ENCODE results near the gene SLC39A10. TPM values are rescaled to one million over a fixed set of nuclear protein-coding genes. Genes with fewer than 3 reads are reported as not detected.

The SLC39A10 gene
- total RNA-seq, 6 donors from 2014 or later = 4.3 to 29.0 (median 13.9) TPM

GRCh38 chr2:195677290-195677689 lies 20.3 kb downstream of the SLC39A10 start:
- ATAC-seq (ENCODE audit: low FRiP score in 2 of 2) = no peak
- no peak for DNase-seq
- Histone ChIP-seq H3K4me1 (no peaks in the 10 kb centered on the region), H3K4me3 (no peak overlapping the region), H3K36me3 (peaks cover 0 to 9% (median 0%) of the 10 kb centered on the region in 4 donors), H3K27me3 (no peaks in the 10 kb centered on the region), H3K27ac (no peak overlapping the region), H3K9me3 (no peaks in the 10 kb centered on the region)
- TF ChIP-seq EP300 (IDR thresholded peaks at IDR 0.05) = no peak
- TF ChIP-seq, protein P1, sequence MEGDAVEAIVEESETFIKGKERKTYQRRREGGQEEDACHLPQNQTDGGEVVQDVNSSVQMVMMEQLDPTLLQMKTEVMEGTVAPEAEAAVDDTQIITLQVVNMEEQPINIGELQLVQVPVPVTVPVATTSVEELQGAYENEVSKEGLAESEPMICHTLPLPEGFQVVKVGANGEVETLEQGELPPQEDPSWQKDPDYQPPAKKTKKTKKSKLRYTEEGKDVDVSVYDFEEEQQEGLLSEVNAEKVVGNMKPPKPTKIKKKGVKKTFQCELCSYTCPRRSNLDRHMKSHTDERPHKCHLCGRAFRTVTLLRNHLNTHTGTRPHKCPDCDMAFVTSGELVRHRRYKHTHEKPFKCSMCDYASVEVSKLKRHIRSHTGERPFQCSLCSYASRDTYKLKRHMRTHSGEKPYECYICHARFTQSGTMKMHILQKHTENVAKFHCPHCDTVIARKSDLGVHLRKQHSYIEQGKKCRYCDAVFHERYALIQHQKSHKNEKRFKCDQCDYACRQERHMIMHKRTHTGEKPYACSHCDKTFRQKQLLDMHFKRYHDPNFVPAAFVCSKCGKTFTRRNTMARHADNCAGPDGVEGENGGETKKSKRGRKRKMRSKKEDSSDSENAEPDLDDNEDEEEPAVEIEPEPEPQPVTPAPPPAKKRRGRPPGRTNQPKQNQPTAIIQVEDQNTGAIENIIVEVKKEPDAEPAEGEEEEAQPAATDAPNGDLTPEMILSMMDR (IDR thresholded peaks at IDR 0.05) = no peak
- no peak for TF ChIP-seq POLR2AphosphoS5 (IDR thresholded peaks at IDR 0.05)
- TF ChIP-seq POLR2A (IDR thresholded peaks at IDR 0.05) = no peak
- 88 to 98% methylated on average over 2 of the region's 2 CpGs for WGBS, 2 donors

GRCh38 chr2:195677884-195678283 lies 20.9 kb downstream of the SLC39A10 start:
- no peaks in the 10 kb centered on the region for H3K4me1 ChIP-seq
- TF ChIP-seq, protein P1 (IDR thresholded peaks at IDR 0.05) = no peak
- TF ChIP-seq EP300 (IDR thresholded peaks at IDR 0.05) (no peak), POLR2AphosphoS5 (IDR thresholded peaks at IDR 0.05) (no peak), POLR2A (IDR thresholded peaks at IDR 0.05) (no peak)
- peaks cover 0 to 9% (median 0%) of the 10 kb centered on the region in 4 donors for H3K36me3 ChIP-seq
- ATAC-seq (ENCODE audit: low FRiP score in 2 of 2) (no peak), DNase-seq (no peak)
- H3K27ac ChIP-seq = no peak overlapping the region
- H3K27me3 ChIP-seq = no peaks in the 10 kb centered on the region
- no peak overlapping the region for H3K4me3 ChIP-seq
- H3K9me3 ChIP-seq = no peaks in the 10 kb centered on the region
- WGBS, 2 donors = 88 to 98% methylated on average over 2 of the region's 2 CpGs

DNA sequence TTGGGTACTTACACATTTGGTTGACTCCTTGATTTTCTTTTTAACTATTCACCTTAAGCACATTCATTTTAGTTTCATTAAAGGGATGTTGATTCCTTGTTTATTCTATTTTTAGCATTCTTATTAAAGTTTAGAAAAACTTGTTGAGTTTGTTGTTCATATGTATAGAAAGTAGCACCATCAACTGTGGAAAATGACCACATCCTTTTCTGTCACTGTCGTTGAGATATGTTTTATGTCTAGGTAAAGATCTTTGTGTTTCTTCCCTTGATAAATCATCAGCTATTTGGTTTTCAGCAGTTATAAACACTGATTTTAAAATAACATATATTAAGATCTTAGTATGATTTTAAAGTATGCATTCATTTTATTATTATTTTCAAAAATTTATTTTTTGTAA lies 25.1 kb downstream of the SLC39A10 start:
- Histone ChIP-seq H3K4me1 (no peaks in the 10 kb centered on the region), H3K4me3 (no peak overlapping the region), H3K27me3 (no peaks in the 10 kb centered on the region), H3K9me3 (no peaks in the 10 kb centered on the region), H3K27ac (no peak overlapping the region), H3K36me3 (peaks cover 0 to 9% (median 0%) of the 10 kb centered on the region in 4 donors)
- no peak for ATAC-seq (ENCODE audit: low FRiP score in 2 of 2)
- DNase-seq = no peak
- 84 to 89% methylated on average over 1 of the region's 1 CpG for WGBS, 2 donors
- no peak for TF ChIP-seq POLR2A (IDR thresholded peaks at IDR 0.05)
- no peak for TF ChIP-seq POLR2AphosphoS5 (IDR thresholded peaks at IDR 0.05)
- no peak for TF ChIP-seq EP300 (IDR thresholded peaks at IDR 0.05)
- TF ChIP-seq, protein P1 (IDR thresholded peaks at IDR 0.05) = no peak

DNA sequence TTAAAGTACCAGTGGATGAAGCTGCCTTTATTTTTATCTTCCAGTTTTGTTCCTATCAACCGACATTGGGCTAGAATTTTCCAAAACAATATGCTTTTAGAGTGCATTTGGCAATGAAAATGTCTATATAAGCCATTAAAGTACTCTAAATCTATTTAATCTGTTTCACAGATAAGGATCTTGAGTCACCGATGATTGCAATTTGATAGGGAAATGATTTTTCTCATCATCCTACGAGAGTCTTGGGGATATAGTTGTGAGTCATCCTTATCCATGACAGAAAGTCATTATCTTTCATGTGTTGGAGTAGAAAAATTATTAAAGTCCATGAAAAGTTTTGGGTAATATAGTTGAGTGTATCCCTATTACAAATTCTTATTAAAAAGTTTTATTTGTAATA lies 26.1 kb downstream of the SLC39A10 start:
- TF ChIP-seq, protein P1 (IDR thresholded peaks at IDR 0.05) = no peak
- no peak for TF ChIP-seq EP300 (IDR thresholded peaks at IDR 0.05)
- TF ChIP-seq POLR2AphosphoS5 (IDR thresholded peaks at IDR 0.05) = no peak
- no peak for TF ChIP-seq POLR2A (IDR thresholded peaks at IDR 0.05)
- Histone ChIP-seq H3K27me3 (no peaks in the 10 kb centered on the region), H3K4me3 (no peak overlapping the region), H3K9me3 (no peaks in the 10 kb centered on the region), H3K27ac (no peak overlapping the region), H3K36me3 (peaks cover 0 to 9% (median 0%) of the 10 kb centered on the region in 4 donors), H3K4me1 (no peaks in the 10 kb centered on the region)
- DNase-seq = no peak
- 86 to 93% methylated on average over 3 of the region's 3 CpGs for WGBS, 2 donors
- no peak for ATAC-seq (ENCODE audit: low FRiP score in 2 of 2)

- no peak for DNase-seq
- no peak for ATAC-seq (ENCODE audit: low FRiP score in 2 of 2)
- Histone ChIP-seq H3K27me3 (no peaks in the 10 kb centered on the region), H3K36me3 (no peaks in the 10 kb centered on the region), H3K9me3 (no peaks in the 10 kb centered on the region), H3K4me1 (no peaks in the 10 kb centered on the region), H3K27ac (no peak overlapping the region), H3K4me3 (no peak overlapping the region)
- TF ChIP-seq, protein P1 (IDR thresholded peaks at IDR 0.05) = no peak
- no peak for TF ChIP-seq POLR2AphosphoS5 (IDR thresholded peaks at IDR 0.05)
- TF ChIP-seq EP300 (IDR thresholded peaks at IDR 0.05) = no peak
- TF ChIP-seq POLR2A (IDR thresholded peaks at IDR 0.05) = no peak
Measured at GRCh38 chr2:195686564-195686963, 29.5 kb downstream of the SLC39A10 start.
